NCI-H2196 (cell line): ENCODE data around the gene RBP2.
A peak's percentile ranks its signal among the peaks of the same experiment; 100 is the strongest.

ENCODE experiments used
- DNase-seq: peaks from one replicate; lab custom pipeline; 2025; ENCODE audit not compliant: unreplicated experiment; lab: John Stamatoyannopoulos, UW

The RBP2 gene

GRCh38 chr3:139476348-139476747 lies at the start of gene RBP2:
TSS of gene RBP2 (minus strand) at chr3:139476516. CDS start at chr3:139476459, 57 bp downstream.
- no peak for DNase-seq

GRCh38 chr3:139524841-139525636 lies 48.7 kb upstream of the RBP2 start:
- DNase-seq, result no peak

DNA sequence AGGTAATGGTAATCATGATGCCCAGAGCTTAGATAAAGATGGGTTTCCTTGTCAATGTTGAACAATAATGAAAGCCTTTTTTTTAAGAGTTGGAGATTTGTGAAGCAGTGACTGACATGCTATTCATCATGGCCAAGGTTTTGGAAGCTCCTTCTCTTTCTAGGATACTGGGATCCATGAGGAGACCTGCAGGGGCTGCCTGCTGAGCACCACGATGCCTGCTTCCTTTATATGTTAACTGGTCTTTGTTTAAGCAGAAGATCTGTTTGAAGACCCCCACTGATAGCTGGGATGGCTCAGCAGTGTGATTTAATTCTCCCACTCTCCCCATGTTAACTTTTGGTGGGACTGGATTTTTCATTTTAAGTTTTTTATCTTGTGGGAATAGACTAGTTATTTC lies 47.4 kb upstream of the RBP2 start:
- no peak for DNase-seq

DNA sequence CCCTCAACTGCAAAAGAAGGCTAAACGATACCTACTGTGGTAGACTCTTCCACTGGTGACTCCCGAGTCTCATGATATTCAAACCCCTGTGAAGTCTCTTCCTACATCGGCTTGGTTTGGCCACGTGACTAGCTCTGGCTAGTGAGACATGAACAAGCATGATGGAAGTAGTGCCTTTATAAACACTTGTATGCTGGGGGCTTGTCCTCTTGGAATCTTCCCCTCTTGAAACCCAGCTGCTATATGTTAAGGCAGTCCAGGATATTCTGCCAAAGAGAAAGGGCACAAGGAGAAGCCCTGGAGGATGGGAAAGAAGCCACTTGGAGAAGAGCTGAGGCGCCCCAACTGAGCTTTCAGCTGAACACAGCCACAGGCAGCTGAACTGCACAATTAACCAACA lies 46.9 kb upstream of the RBP2 start:
- no peak for DNase-seq

DNA sequence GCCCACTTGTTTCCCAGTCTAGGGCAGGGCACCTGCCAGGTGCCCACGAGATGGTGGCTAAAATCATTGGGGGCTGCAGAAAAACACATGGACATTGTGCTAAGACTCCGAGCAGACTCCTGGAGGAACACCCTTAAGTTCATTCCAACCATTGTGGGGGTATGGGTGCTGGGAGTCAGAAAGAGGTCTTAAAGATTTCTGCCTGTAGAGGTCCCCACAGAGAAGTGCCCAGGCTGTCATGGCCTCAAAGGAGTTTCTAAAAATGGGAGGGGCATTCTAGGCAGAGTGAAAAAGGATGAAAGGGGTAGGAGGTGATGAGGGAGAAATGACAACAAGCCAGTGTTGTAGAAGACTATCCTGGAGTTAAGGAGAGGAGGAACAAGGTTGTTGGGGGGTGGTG lies 46.1 kb upstream of the RBP2 start:
- DNase-seq, result no peak

- DNase-seq, result no peak
These were observed 45.5 kb upstream of the RBP2 start for GRCh38 chr3:139521816-139522215.

- no peak for DNase-seq
These were observed 44.8 kb upstream of the RBP2 start for GRCh38 chr3:139521144-139521543.

- DNase-seq, result peak; percentile 14
These were observed 43.9 kb upstream of the RBP2 start for GRCh38 chr3:139519998-139520737.

GRCh38 chr3:139518926-139519842 lies 42.9 kb upstream of the RBP2 start:
- DNase-seq, result no peak

DNA sequence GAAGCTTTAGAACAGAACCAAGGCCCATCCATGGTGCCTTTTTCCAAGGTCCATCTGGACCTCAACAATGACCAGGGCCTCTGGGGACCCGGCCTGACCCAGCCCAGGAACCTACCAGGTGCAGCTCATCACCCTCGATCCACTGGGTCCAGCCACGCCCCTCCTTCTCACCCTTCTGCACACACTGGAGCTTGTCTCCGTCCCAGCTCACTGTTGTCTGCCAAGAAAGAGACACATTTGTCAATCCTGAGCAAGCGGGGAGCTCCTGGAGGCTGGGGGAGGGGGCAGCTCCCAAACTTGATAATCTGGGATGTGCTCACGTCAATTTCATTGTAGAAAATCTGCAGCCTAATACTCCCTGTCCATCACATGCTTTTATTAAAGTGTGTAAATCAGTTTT lies 42.0 kb upstream of the RBP2 start:
- no peak for DNase-seq

GRCh38 chr3:139517321-139518065 lies 41.2 kb upstream of the RBP2 start:
- no peak for DNase-seq

DNA sequence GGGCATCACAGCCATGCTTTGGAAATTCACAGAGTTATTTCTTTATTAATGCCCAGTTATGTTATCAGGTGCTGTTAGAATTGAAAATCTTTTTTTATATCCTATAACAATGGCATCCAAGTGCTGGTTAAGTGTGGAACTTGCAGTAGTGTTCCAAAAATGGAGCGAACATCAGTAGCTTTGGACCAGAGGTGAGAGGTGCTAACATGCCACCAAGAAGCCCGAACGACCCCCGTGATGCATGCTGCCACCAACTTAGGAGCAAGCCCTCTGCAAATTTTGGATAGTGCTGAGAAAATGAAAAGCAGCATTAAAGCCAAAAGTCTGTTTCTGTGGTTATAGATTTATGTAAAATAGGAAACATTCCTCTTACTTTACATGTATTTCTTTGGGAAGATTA lies 38.4 kb upstream of the RBP2 start:
- DNase-seq, result no peak

GRCh38 chr3:139509631-139510030 lies 33.3 kb upstream of the RBP2 start:
- no peak for DNase-seq

DNA sequence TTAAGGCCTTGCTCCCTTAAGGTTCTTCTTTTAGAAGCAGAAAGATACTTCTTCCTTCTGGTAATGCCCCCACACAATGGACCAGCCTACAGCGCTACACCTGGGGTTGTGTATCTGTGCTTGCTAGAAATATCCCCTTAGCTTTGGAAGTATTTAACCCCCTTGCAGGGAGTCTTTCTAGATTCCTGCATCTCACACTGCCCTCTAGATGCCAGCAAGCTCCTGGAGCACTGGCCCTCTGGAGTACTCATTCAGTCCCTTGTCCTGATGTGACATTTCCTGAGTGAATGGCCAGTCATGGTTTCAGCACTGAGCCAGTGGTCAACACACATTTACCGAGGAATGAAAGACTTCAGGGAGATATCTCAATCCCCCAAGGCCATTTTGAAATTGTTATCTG lies 30.4 kb upstream of the RBP2 start:
- no peak for DNase-seq

- DNase-seq, result no peak
These were observed 29.6 kb upstream of the RBP2 start for GRCh38 chr3:139505829-139506386.

DNA sequence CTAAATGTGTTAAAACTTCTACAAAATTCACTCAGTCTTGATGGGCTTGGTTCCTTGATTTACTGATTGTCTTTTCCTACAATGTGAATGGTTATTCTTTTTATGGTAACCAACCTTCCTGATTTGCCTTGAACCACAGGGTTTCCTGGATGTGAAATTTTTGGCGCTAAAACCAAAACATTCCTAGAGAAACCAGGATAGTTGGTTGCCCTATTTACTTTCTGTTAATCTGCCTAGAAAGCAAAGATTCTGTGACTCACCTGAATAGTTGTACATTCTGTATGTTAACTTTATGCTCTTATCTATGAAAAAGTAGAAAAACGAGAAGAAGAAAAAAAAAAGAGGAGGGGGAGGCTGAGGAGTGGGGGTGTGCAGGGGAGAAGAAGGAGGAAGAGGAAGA lies 23.2 kb upstream of the RBP2 start:
- DNase-seq, result no peak

DNA sequence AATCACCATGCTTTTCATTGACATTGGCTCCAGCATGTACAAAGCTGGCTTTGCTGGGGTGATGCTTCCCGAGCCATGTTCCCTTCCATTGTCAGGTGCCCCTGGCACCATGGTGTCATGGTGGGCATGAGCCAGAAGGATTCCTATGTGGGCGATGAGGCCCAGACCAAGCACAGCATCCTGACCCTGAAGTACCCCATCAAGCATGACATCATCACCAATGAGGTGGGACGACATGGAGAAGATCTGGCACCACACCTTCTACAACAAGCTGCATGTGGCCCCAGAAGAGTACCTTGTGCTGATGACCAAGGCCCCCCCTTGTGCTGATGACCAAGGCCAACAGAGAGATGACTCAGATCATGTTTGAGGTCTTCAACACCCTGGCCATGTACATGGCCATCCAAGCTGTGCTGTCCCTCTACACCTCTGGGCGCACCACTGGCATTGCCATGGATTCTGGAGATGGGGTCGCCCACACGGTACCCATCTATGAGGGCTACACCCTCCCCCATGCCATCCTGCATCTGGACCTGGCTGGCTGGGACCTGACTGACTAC lies 17.6 kb upstream of the RBP2 start:
- no peak for DNase-seq

DNA sequence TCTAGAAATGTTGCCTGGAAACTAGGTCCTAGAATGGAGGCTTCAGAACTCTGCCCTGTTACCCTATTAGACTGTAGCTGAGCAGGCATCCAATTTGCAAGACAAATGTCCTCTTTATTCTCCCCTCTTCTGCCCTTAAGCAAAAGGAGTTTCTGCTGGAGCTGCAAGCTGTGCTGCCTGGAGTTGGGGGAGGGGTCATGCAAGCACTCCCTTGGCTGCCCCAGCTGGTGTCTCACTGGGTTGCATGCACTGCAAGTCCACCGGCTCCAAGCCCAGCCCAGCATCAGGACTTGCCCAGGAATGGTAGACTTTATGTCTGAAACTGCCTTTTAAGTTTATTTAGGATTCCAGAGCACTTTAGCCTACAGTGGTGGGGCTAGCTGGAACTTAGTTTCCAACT lies 15.7 kb upstream of the RBP2 start:
- peak; percentile 74 for DNase-seq

- peak; percentile 92 for DNase-seq
These were observed 14.8 kb upstream of the RBP2 start for GRCh38 chr3:139491027-139491700.

DNA sequence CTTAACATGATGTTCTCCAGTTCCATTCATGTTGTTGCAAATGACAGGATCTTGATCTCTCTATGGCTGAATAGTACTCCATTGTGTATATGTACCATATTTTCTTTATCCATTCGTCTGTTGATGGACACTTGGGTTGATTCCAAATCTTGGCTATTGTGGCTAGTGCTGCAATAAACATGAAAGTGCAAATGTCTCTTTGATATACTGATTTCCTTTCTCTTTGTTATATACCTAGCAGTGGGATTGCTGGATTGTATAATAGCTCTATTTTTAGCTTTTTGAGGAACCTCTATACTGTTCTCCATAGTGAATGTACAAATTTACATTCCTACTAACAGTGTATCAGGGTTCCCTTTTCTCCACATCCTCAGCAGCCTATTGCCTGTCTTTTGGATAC lies 5.9 kb upstream of the RBP2 start:
- no peak for DNase-seq
